G401.6 (cell line): ENCODE measurements around the gene RPS6KB1.
A peak's percentile ranks its signal among the peaks of the same experiment; 100 is the strongest.
"Not testable (repeated sequence)": the region's sequence is repeated elsewhere in the genome, so short reads cannot be mapped to it uniquely, and the experiment has no call there.

ENCODE experiments used
- FAIRE-seq: peaks from 2 replicates; lab custom pipeline; 2012; peaks lifted over from hg19 to GRCh38; lab: Jason Lieb, UNC

RPS6KB1 gene

DNA sequence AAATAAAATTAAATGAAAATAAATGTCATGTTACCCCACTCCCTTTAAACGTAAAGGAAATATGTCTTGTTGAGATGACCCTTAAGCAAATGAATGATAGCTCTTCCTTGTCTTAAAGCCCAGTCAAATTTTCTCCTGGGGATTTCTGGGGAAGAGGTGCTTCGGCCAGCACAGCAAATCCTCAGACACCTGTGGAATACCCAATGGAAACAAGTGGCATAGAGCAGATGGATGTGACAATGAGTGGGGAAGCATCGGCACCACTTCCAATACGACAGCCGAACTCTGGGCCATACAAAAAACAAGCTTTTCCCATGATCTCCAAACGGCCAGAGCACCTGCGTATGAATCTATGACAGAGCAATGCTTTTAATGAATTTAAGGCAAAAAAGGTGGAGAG, 53.5 kb downstream of the RPS6KB1 start:
- not testable (repeated sequence) for FAIRE-seq

DNA sequence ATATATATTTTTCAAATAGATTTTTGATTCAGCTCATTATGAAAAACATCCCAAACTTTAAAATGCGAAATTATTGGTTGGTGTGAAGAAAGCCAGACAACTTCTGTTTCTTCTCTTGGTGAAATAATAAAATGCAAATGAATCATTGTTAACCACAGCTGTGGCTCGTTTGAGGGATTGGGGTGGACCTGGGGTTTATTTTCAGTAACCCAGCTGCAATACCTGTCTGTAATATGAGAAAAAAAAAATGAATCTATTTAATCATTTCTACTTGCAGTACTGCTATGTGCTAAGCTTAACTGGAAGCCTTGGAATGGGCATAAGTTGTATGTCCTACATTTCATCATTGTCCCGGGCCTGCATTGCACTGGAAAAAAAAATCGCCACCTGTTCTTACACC, 54.4 kb downstream of the RPS6KB1 start:
- not testable (repeated sequence) for FAIRE-seq

DNA sequence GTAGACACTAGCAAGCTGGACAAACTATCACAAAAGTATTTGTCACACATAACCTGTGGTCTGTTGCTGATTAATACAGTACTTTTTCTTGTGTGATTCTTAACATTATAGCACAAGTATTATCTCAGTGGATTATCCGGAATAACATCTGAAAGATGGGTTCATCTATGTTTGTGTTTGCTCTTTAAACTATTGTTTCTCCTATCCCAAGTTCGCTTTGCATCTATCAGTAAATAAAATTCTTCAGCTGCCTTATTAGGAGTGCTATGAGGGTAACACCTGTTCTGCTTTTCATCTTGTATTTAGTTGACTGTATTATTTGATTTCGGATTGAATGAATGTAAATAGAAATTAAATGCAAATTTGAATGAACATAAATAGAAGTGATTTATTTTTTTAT, 57.1 kb downstream of the RPS6KB1 start:
- FAIRE-seq: no peak

DNA sequence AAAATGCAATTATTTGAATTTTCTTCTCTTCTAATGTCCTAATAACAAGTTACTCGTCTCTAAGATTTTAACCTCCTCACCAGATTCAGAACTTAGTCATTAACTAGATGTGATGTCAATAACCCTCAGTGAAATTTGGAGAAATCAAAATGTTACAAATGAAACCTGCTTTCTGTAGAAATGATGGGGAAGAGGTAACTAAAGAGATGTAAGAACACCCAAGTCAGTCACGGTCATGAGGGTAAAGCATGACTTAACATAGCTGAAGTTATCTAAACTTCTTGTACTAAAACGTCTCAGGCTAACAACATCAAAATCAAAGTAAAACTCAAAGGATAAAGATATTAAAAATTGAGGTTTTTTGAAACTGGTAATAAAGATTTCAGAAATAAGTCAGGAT, 61.9 kb downstream of the RPS6KB1 start:
- peak; percentile 47 for FAIRE-seq

DNA sequence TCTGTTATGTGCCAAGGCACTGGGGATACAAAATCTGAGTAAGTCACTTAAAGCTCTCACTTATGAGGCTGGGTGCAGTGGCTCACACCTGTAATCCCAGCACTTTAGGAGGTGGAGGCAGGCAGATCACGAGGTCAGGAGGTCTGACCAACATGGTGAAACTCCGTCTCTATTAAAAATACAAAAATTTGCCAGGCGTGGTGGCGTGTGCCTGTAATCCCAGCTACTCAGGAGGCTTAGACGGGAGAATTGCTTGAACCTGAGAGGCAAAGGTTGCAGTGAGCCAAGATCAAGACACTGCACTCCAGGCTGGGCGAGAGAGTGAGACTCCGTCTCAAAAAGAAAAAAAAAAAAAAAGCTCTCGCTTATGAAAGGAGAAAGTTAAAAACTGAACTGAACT, 66.7 kb downstream of the RPS6KB1 start:
- not testable (repeated sequence) for FAIRE-seq

DNA sequence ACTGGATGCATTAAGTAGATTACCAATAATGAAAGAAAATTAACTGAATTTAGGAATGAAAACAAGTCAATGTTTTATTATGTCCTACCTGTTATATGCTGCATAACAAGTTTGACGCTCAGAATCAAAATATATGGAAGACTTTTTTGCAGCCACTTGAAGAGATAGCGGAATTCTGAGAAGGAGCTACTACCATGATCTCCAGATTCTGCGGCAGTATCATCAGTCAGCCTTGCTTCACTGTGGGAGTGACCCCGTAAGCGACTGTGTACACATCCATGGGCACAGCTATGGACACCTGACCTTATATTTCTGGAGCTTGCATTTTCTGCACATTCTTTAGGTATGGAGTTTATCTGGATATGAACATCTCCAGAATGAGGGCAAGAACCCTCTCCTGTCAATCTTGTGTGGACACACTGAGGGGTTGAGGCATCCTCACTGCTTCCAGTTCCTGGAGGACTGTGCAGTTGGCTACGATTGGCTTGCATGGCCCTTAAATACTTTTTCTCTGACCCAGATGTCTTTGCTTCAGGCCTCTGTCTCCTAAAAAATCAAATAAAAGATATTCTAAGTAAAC, 69.9 kb downstream of the RPS6KB1 start:
- FAIRE-seq: no peak

DNA sequence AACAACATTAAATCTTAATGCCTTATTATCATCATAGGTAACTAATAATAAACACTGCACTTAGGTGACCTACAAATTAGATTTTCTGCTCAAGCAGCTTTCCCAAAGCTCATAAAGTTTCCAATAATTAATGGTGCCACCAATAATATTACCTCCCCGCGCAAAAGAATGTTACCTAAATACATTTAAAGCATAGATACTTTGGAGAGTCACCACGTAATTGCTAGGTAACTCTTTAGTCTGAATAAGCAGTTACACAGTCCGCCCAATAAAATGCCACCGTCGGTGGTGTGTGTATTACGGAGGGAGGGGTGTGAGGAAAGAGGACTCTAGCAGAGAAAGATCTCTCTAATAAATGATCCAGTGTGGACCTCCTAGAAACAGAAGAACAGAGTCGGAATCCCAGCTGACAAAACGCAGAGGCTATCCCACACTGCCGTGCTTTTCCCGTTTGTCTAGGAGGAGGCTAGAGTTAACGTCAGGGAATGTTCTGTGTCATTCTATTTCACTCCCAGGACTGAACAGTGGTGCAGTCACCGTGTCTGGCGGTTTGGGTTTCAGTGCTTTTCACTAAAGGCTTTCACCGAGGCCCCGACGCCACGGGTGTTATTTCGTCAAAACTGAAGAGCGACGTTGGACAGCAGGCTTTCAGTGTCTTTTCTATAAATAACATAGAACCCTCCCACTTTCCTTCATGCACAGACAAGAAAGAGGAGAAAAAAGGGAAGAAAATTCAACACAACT, 71.0 kb downstream of the RPS6KB1 start:
- FAIRE-seq: no peak

DNA sequence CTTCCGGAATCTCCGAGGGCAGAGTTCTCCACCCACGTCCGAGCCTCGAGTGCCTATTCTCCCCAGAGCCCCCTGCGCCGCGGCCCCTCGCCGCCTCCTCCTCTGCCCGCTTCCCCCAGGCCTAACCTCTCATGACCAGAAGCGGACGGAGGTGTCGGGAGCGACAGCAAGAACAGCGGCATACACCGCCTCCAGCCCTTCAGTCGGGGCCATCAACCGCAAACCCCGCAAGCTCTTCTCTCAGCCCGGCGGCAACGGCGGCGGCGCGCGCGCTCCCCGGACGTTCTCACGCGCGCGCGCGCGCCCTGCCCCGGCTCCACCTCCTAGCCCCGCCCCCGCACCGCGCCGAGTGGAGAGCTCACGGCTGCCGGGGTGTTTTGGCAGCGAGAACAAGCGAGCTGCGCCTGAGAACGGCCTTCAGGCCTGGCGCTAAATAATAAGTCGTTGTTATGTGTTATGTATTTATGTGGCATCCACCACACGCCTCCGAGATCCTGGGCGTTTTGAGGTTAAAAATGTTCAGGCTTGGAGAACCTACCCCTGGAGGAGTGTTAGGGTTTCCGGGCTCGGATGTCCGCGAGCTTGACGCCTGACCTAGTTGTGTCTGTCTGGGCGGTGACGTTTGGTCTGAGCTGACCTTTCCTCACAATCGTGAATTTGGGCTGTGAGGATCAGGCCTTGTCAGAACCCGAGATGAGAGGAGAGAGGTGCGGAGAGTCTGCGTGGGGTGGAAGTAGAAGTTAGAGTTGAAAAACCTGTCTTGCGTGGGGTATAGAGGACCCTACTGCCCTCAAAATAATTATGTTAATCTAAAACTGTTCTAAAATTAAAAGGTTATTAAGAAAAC, 71.8 kb downstream of the RPS6KB1 start, which contains the start of gene RNFT1:
Gene RNFT1, minus strand, starts transcription at position 259 of the 847 bp plus-strand sequence. Its CDS starts 77 bp downstream, at position 182.
- FAIRE-seq: no peak

DNA sequence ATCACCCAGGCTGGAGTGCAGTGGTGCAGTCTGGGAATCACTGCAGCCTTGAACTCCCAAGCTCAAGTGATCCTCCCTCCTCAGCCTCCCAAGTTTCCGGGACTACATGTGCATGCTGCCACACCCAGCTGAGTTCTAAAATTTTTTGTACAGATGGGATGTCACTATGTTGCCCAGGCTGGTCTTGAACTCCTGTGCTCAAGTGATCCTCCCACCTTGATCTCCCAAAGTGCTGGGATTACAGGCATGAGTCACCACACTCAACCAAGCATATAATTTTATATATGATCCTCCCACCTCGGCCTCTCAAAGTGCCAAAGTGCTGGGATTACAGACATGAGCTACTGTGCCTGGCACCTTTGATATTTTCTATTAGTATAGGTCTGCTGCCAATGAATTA, 78.8 kb downstream of the RPS6KB1 start:
- not testable (repeated sequence) for FAIRE-seq

DNA sequence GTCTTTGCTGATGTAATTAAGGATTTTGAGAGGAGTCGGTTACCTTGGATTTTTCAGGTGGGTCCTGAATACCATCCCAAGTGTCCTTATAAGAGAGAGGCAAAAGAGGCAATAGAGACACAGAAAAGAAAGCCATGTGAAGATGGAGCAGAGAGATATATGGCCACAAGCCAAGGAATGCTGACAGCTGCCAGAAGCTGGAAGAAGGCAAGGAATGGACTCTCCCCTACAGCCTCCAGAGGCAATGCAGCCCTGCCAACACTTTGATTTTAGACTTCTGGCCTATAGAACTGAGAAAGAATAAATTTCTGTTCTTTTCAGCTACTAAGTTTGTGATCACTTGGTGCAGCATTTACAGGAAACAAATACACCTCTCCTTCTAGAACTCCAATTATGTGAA, 79.9 kb downstream of the RPS6KB1 start:
- no peak for FAIRE-seq

DNA sequence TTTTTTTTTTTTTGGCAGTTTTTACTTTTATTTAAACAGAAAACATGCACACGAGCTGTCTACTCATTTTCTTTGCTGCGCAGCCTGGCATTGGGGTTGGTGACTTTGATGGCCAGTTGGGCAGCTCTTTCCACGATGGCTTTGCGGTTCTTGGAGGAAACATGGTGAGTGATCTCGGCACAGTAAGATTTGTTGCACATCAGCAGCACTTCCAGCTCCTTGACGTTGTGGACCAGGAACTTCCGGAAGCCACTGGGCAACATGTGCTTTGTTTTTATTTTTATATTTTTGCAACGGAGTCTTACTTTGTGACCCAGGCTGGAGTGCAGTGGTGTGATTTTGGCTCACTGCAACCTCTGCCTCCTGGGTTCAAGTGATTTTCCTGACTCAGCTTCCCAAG, 80.6 kb downstream of the RPS6KB1 start:
- not testable (repeated sequence) for FAIRE-seq

DNA sequence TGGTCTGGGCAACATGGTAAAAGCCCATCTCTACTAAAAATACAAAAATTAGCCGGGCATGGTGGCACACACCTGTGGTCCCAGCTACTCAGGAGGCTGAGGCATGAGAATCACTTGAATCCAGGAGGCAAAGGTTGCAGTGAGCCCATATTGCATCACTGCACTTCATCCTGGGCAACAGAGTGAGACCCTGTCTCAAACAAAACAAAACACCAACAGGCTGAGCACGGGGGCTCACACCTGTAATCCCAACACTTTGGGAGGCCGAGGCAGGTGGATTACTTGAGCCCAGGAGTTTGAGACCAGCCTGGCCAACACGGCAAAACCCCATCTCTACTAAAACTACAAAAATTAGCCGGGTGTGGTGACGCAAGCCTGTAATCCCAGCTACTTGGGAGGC, 82.2 kb downstream of the RPS6KB1 start:
- FAIRE-seq: not testable (repeated sequence)

DNA sequence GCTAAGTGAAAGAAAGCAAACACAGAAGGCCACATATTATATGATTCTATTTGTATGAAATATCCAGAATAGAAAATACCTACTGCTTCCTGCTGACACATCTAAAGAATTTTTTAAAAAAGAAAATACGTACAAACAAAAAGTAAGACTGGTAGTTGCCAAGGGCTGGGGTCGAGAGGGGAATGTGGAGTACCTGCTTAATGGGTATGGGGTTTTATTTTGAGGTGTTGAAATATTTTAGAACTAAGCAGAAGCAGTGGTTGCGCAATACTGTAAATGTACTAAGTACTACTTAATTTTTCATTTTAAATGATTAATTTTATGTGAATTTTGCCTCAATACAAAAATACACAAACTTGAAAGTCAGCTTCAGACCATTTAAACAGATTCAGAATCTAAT, 103.7 kb downstream of the RPS6KB1 start:
- not testable (repeated sequence) for FAIRE-seq
